ENCODE measurements around the gene RASA3.

The RASA3 gene

DNA sequence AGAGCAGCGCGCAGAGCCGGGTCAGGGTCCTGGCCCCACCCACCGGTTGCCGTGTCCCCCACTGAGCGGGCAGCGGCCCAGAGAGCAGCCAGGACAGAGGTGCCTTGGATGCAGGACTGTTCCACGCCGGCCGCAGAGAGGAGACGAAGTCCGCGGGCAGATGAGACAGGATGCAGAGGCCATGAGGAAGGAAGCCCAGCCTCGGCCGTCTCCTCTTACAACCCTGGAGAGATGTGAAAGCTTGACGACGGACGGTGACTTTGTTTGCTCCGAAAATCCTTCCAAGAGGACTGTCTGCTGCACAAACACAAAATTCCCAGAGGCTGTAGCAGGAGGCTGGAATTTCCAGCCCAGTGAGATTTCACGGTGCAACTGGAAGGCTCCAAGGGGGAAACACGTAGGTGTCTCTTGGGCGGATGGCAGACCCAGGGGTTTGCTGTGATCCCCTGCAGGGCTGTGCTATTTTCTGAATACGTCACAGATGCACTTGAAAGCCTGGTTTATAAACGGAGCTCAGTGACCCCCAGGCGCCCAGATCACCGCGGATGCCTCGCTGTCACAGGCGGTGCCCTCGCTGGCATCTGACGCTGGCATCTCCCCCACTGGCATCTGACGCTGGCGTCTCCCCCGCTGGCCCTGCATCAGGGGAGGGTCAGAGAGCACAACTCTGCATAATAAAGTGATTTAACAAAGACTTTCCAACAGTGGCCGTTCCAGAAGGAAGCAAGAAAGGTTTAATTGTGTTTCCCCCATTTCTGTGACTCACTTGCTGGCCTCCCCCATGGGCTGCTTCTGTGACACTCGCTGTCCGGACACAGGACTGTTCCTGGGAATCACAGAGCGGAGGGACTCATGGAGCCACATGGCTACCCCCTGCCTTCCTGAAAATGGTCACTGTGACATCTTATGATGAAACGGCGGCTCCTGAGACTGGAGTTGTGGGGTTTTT, 96.6 kb downstream of the RASA3 start:
- no peak overlapping the region for H3K4me2 ChIP-seq
- H3K27ac ChIP-seq: no peak overlapping the region
- no peak for TF ChIP-seq Cebpa-rat (IDR thresholded peaks at IDR 0.05)
- peaks cover 94% of the 10 kb centered on the region for H4K20me1 ChIP-seq
- H3K27me3 ChIP-seq: no peaks in the 10 kb centered on the region
- H3K36me3 ChIP-seq: peaks cover 83% of the 10 kb centered on the region
- peaks cover 25% of the 10 kb centered on the region for H3K4me1 ChIP-seq
- no peak overlapping the region for H3K4me3 ChIP-seq
- no peak overlapping the region for H3K9ac ChIP-seq
- peaks cover 12% of the 10 kb centered on the region; the same call in 1 of the 2 replicates for H3K9me3 ChIP-seq

- peaks cover 84% of the 10 kb centered on the region for H3K36me3 ChIP-seq
- H3K9ac ChIP-seq: no peak overlapping the region
- 0 out of 2 replicates have a peak, but pooled peaks cover 9% of the 10 kb centered on the region for H3K9me3 ChIP-seq
- peaks cover 97% of the 10 kb centered on the region for H4K20me1 ChIP-seq
- no peak for TF ChIP-seq Cebpa-rat (IDR thresholded peaks at IDR 0.05)
- H3K27ac ChIP-seq: no peak overlapping the region
- H3K4me2 ChIP-seq: no peak overlapping the region
- H3K4me3 ChIP-seq: no peak overlapping the region
- H3K27me3 ChIP-seq: no peaks in the 10 kb centered on the region
- H3K4me1 ChIP-seq: peaks cover 25% of the 10 kb centered on the region
Observed at GRCh38 chr13:114035186-114035582, 97.2 kb downstream of the RASA3 start.

DNA sequence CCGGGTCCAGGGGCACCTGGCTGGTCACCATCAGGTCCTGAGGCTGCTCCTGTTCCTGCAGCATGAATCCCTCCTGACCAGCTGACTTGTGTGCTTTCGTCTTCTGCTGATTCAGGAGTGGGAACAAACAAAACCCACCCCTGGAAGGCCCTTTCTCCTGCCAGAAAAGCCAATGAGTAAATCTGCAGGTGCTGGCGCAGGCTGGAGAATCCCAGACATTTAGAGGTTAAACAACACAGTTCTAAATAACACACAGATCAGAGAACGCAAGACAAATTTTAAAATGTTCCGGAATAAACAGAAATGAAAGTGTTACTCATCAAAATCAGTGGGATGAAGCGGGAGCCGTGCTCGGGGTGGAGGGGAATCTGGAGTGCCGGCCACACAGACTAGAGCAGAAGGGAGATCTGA, 97.9 kb downstream of the RASA3 start:
- H3K9me3 ChIP-seq: 0 out of 2 replicates have a peak, but pooled peaks cover 9% of the 10 kb centered on the region
- H3K36me3 ChIP-seq: peaks cover 87% of the 10 kb centered on the region
- no peak overlapping the region for H3K4me2 ChIP-seq
- no peak overlapping the region for H3K27ac ChIP-seq
- no peaks in the 10 kb centered on the region for H3K27me3 ChIP-seq
- H4K20me1 ChIP-seq: peaks cover 97% of the 10 kb centered on the region
- no peak for TF ChIP-seq Cebpa-rat (IDR thresholded peaks at IDR 0.05)
- peaks cover 19% of the 10 kb centered on the region for H3K4me1 ChIP-seq
- H3K4me3 ChIP-seq: no peak overlapping the region
- H3K9ac ChIP-seq: no peak overlapping the region

GRCh38 chr13:114033541-114034315, 98.7 kb downstream of the RASA3 start:
- no peak overlapping the region for H3K27ac ChIP-seq
- no peak overlapping the region for H3K9ac ChIP-seq
- no peak overlapping the region for H3K4me3 ChIP-seq
- 0 out of 2 replicates have a peak, but pooled peaks cover 9% of the 10 kb centered on the region for H3K9me3 ChIP-seq
- no peak overlapping the region for H3K4me2 ChIP-seq
- TF ChIP-seq Cebpa-rat (IDR thresholded peaks at IDR 0.05): no peak
- no peaks in the 10 kb centered on the region for H3K27me3 ChIP-seq
- peaks cover 81% of the 10 kb centered on the region for H3K36me3 ChIP-seq
- peaks cover 92% of the 10 kb centered on the region for H4K20me1 ChIP-seq
- H3K4me1 ChIP-seq: peaks cover 11% of the 10 kb centered on the region

DNA sequence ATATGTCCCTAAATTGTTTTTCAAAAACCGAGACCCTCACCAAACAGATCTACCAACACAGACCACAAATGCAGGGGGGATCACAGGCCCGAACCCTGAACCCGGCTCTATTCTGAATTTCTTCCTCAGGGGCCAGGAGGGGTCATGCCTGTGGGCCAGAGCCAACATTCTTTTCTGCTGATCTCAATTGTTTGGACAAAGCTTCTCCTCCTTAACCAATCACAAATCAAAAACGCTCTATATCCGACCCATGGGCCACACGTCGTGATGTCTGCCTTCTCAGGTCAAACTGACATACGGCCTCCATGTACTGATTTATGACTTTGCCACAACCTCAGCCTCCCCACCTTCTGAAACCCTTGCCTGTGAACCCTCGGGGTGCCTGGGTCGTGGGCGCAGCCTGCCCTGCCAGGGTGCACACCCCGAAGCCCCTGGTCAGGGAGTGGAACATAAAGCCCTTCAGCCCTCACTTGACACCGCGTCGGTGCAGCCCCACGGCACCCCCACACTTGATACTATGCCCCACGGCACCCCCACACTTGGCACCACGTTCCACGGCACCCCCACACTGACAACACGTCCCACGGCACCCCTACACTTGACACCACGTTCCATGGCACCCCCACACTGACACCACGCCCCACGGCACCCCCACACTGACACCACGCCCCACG, 100.2 kb downstream of the RASA3 start:
- no peak overlapping the region for H3K4me2 ChIP-seq
- no peak for TF ChIP-seq Cebpa-rat (IDR thresholded peaks at IDR 0.05)
- no peak overlapping the region for H3K9ac ChIP-seq
- H3K36me3 ChIP-seq: peaks cover 80% of the 10 kb centered on the region
- H3K9me3 ChIP-seq: 0 out of 2 replicates have a peak, but pooled peaks cover 9% of the 10 kb centered on the region
- H3K4me3 ChIP-seq: no peak overlapping the region
- peaks cover 91% of the 10 kb centered on the region for H4K20me1 ChIP-seq
- no peaks in the 10 kb centered on the region for H3K27me3 ChIP-seq
- peaks cover 10% of the 10 kb centered on the region for H3K4me1 ChIP-seq
- H3K27ac ChIP-seq: no peak overlapping the region

DNA sequence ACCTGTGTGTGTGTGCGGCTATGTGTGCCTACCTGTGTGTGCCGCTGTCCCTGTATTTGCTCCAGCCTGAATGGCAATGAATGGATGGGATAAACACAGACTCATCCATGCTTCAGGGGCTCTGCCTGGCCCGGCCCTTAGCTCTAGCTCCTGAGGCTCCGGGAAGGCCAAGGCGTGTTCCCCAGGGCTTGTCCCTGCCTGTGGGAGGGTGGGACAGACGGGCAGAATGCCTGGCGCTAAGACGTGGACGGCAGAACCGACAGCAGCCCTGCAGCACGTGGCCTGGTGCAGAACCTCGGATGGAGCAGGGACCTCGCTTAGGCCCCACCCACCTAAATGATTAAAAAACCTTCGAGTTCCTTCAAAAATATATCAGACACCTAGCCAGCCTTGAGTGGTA, 100.8 kb downstream of the RASA3 start:
- Histone ChIP-seq H3K36me3 (peaks cover 80% of the 10 kb centered on the region), H3K27me3 (no peaks in the 10 kb centered on the region), H3K27ac (no peak overlapping the region), H4K20me1 (peaks cover 91% of the 10 kb centered on the region), H3K4me2 (no peak overlapping the region), H3K4me3 (no peak overlapping the region), H3K9ac (no peak overlapping the region), H3K9me3 (0 out of 2 replicates have a peak, but pooled peaks cover 9% of the 10 kb centered on the region), H3K4me1 (peaks cover 16% of the 10 kb centered on the region)
- TF ChIP-seq Cebpa-rat (IDR thresholded peaks at IDR 0.05): no peak

GRCh38 chr13:114030666-114031610, 101.5 kb downstream of the RASA3 start:
- TF ChIP-seq Cebpa-rat (IDR thresholded peaks at IDR 0.05): no peak
- peaks cover 91% of the 10 kb centered on the region for H4K20me1 ChIP-seq
- H3K4me2 ChIP-seq: no peak overlapping the region
- H3K4me3 ChIP-seq: no peak overlapping the region
- no peak overlapping the region for H3K27ac ChIP-seq
- H3K36me3 ChIP-seq: peaks cover 78% of the 10 kb centered on the region
- H3K27me3 ChIP-seq: no peaks in the 10 kb centered on the region
- H3K9ac ChIP-seq: no peak overlapping the region
- peaks cover 23% of the 10 kb centered on the region for H3K4me1 ChIP-seq
- 0 out of 2 replicates have a peak, but pooled peaks cover 9% of the 10 kb centered on the region for H3K9me3 ChIP-seq

- Histone ChIP-seq H4K20me1 (peaks cover 91% of the 10 kb centered on the region), H3K4me1 (peaks cover 32% of the 10 kb centered on the region)
Observed at GRCh38 chr13:114029866-114030625, 102.4 kb downstream of the RASA3 start.

More at GRCh38 chr13:114029866-114030625, 102.4 kb downstream of the RASA3 start:
- H3K27ac ChIP-seq: no peak overlapping the region
- no peaks in the 10 kb centered on the region for H3K27me3 ChIP-seq
- no peak for TF ChIP-seq Cebpa-rat (IDR thresholded peaks at IDR 0.05)
- H3K9me3 ChIP-seq: 0 out of 2 replicates have a peak, but pooled peaks cover 9% of the 10 kb centered on the region
- H3K4me2 ChIP-seq: no peak overlapping the region
- H3K4me3 ChIP-seq: no peak overlapping the region
- no peak overlapping the region for H3K9ac ChIP-seq
- peaks cover 73% of the 10 kb centered on the region for H3K36me3 ChIP-seq
